K562 (cell line): ENCODE data around the gene ANXA7. TPM values are rescaled to one million over a fixed set of nuclear protein-coding genes. Genes with fewer than 3 reads are reported as not detected.
A peak's percentile ranks its signal among the peaks of the same experiment; 100 is the strongest.

Experiments
- ATAC-seq: fragments of 200-7000 bp; cut with Tn5 transposase; 3 replicates; pipeline ENCODE4 v1.9.1; 2020; ENCODE audit warnings: moderate library complexity
- BruUV-seq: library from RNA; stranded (reverse); fragments of 400-500 nt; replicated peaks from 2 replicates; lab custom pipeline; 2021; lab: Mats Ljungman, UMichigan
- CTCF ChIA-PET: fragments of 300-600 bp; formaldehyde crosslinking; extraction: SDS; loops from one replicate; lab custom pipeline; 2021; ENCODE audit warnings: low intra/inter-chr PET ratio; lab: Yijun Ruan, JAX
- POLR2A ChIA-PET: fragments of 300-600, 350-650 bp; sonication (Branson Sonifier 250); formaldehyde crosslinking; extraction: SDS; loops from one replicate; lab custom pipeline; 2021; ENCODE audit warnings: antibody characterized with exemption, inconsistent platforms; lab: Yijun Ruan, JAX
- DNase-seq, 4 experiments: peaks; one replicate each; pipeline versions ENCODE4 v3.0.0 to v3.0.0-alpha.2; 2011 to 2018; ENCODE audit warnings: low spot score in 3 of 4, mixed read lengths in 3 of 4; ENCODE audit errors: extremely low read depth in 1 of 4
- FAIRE-seq: peaks from 2 replicates; lab custom pipeline; 2011; peaks lifted over from hg19 to GRCh38; lab: Jason Lieb, UNC
- H2AFZ ChIP-seq: 2 replicates; pipeline ENCODE4 v1.6.0; 2011; ENCODE audit warnings: low read depth, low read length, control low read depth, inconsistent platforms
- H3K27ac ChIP-seq: fragments of 200-600 bp; 3 replicates; pipeline ENCODE4 v1.8.0; 2011; ENCODE audit warnings: low read depth, mild to moderate bottlenecking, control low read depth, inconsistent platforms, low read length, moderate library complexity, mixed read lengths; ENCODE audit errors: extremely low read depth
- H3K27me3 ChIP-seq, 2 experiments: fragments of 300-600 bp in 1 of 2; 2 replicates in 1 of 2; 3 replicates in 1 of 2; pipeline versions ENCODE4 v1.6.0 to v1.8.0; 2011; ENCODE audit warnings: inconsistent platforms in 2 of 2, low read length in 2 of 2, mild to moderate bottlenecking in 1 of 2, mixed read lengths in 1 of 2, moderate library complexity in 1 of 2; ENCODE audit not compliant: control insufficient read depth in 2 of 2, insufficient read depth in 2 of 2
- H3K36me3 ChIP-seq: fragments of 300-600 bp; 3 replicates; pipeline ENCODE4 v1.8.0; 2011; ENCODE audit warnings: mild to moderate bottlenecking, low read length, inconsistent platforms; ENCODE audit not compliant: control insufficient read depth, insufficient read depth
- H3K4me1 ChIP-seq, 2 experiments: fragments of 200-600 bp in 1 of 2; replicated peaks in 1 of 2; 2 replicates in 1 of 2; 3 replicates in 1 of 2; pipeline versions ENCODE4 v1.5.1 to v1.8.0; 2011; ENCODE audit warnings: inconsistent platforms in 2 of 2, low read length in 2 of 2, mild to moderate bottlenecking in 1 of 2, mixed read lengths in 1 of 2, moderate library complexity in 1 of 2; ENCODE audit not compliant: control insufficient read depth in 2 of 2, insufficient read depth in 2 of 2
- H3K4me2 ChIP-seq: 2 replicates; pipeline ENCODE4 v1.6.1; 2011; ENCODE audit warnings: low read length, control low read depth, inconsistent platforms, mixed read lengths; ENCODE audit not compliant: insufficient read depth
- H3K4me3 ChIP-seq: fragments of 200-600 bp; sonication (generic), shearing (Covaris generic); 2 replicates; pipeline ENCODE4 v1.5.1; 2016; ENCODE audit warnings: control low read depth, inconsistent platforms
- H3K79me2 ChIP-seq: fragments of 200-600 bp; 3 replicates; pipeline ENCODE4 v1.8.0; 2011; ENCODE audit warnings: low read length, inconsistent platforms; ENCODE audit not compliant: control insufficient read depth, insufficient read depth
- H3K9ac ChIP-seq, 2 experiments: 2 replicates each; pipeline versions ENCODE4 v1.6.0 to v1.6.1; 2011; ENCODE audit warnings: low read depth in 2 of 2, low read length in 2 of 2, control low read depth in 1 of 2, inconsistent platforms in 1 of 2, mild to moderate bottlenecking in 1 of 2, mixed read lengths in 1 of 2; ENCODE audit not compliant: insufficient read depth in 1 of 2
- H3K9me1 ChIP-seq: one replicate; pipeline ENCODE4 v1.6.0; 2011; ENCODE audit warnings: inconsistent platforms, mild to moderate bottlenecking, low read length, moderate library complexity; ENCODE audit not compliant: control insufficient read depth, insufficient read depth
- H3K9me3 ChIP-seq: replicated peaks from 2 replicates; pipeline ENCODE4 v1.5.1; 2011; ENCODE audit warnings: low read depth, low read length, inconsistent platforms; ENCODE audit not compliant: control insufficient read depth, insufficient read depth
- H4K20me1 ChIP-seq: replicated peaks from 2 replicates; pipeline ENCODE4 v1.6.1; 2011; ENCODE audit warnings: low read length, inconsistent platforms, mixed read lengths; ENCODE audit not compliant: control insufficient read depth, insufficient read depth
- HMBOX1 ChIP-seq: sonication (generic); IDR thresholded peaks from 2 replicates; pipeline ENCODE4 v1.6.1; 2016
- MTA1 ChIP-seq: fragments of 450-650 bp; IDR thresholded peaks from 2 replicates; pipeline ENCODE4 v1.6.1; 2017; ENCODE audit warnings: borderline replicate concordance
- PRDM10 ChIP-seq: fragments of 450-650 bp; IDR thresholded peaks from 2 replicates; pipeline ENCODE4 v1.6.1; 2018; ENCODE audit not compliant: partially characterized antibody
- RFX5 ChIP-seq: IDR thresholded peaks from 2 replicates; pipeline ENCODE4 v1.6.1; 2011; ENCODE audit warnings: low read depth, mild to moderate bottlenecking, improper control_type of control experiment, low read length
- WGBS: fragments of 100-300 bp; shearing (Covaris generic); methylation state at CpG from one replicate; pipeline ENCODE4 v1.1.6; 2016; ENCODE audit warnings: low coverage, mixed read lengths; ENCODE audit not compliant: insufficient coverage; ENCODE audit errors: missing lambda C conversion rate; 5-methylcytosine and 5-hydroxymethylcytosine counted together
- in situ Hi-C: fragments of 300-500 bp; cut with MboI; formaldehyde crosslinking; loops from 4 replicates; pipeline ENCODE4 v1.15.0; 2018; ENCODE audit warnings: inconsistent platforms, mixed read lengths
- intact Hi-C: fragments of 100-400 bp; cut with micrococcal nuclease; formaldehyde crosslinking; loops from 2 replicates; pipeline ENCODE4 v1.14.2; 2022
- polyA plus RNA-seq, 8 experiments: library from polyadenylated mRNA; depleted of rRNA in 4 of 8; stranded (reverse) in 5 of 8; unstranded in 3 of 8; fragments of >200 nt; fragmentation: Nextera tagmentation in 2 of 8; fragmentation: Illumina TruSeq in 1 of 8; extraction: Ambion mirVana in 2 of 8; extraction: Trizol in 1 of 8; gene quantifications; 2 replicates each; pipeline versions ENCODE4 v1.2.1 to v1.2.3, GENCODE V29; 2011 to 2014; ENCODE audit warnings: inconsistent platforms in 1 of 8, missing spikeins in 1 of 8
- total RNA-seq, 7 experiments: library from RNA; depleted of rRNA in 6 of 7; stranded (reverse); fragments of >200 nt in 6 of 7; fragmentation: Illumina TruSeq in 2 of 7; extraction: Trizol in 2 of 7; gene quantifications; 2 replicates each; pipeline versions ENCODE4 v1.2.1 to v1.2.3, GENCODE V29; 2011 to 2021; ENCODE audit warnings: low replicate concordance in 1 of 7

Gene ANXA7
- total and polyA plus RNA-seq, 9 of the 15 experiments (the other 6 are each of a cell fraction or from before 2014, with no cell fraction given): 81.6 to 157 (median 122) TPM

DNA sequence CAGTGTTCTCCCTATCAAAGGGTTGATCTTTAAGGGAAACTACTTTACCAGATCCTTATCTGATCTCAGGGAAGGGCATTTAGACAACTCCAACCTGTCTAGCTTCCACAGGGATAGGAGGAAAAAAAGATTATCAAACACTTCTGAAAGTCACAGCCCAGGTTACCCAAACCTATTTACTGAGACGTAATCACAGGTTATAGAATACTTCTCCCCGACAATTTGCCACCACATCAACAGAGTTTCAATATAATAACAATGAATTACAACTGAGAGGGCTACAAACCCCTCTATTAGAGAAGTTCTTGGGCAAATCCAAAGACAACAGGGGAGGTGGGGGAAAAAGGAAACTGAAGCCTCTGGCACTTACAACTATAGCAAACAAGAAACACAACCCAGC is 81.5 kb downstream of the ANXA7 start:
- H3K4me3 ChIP-seq: no peak overlapping the region
- TF ChIP-seq RFX5 (no peak), HMBOX1 (peak; percentile 17; the same call in 1 of the 2 replicates), PRDM10 (peak; percentile 65), MTA1 (no peak)
- TF ChIP-seq, all 486 proteins: peak for 2
- Histone ChIP-seq H2AFZ (no peak overlapping the region), H3K9ac (no peak overlapping the region), H4K20me1 (no peaks in the 10 kb centered on the region), H3K79me2 (no peaks in the 10 kb centered on the region), H3K9me1 (no peaks in the 10 kb centered on the region), H3K27me3 (no peaks in the 10 kb centered on the region; a peak in 1 of 5 replicates), H3K27ac (no peak overlapping the region), H3K4me2 (no peak overlapping the region), H3K36me3 (no peaks in the 10 kb centered on the region), H3K4me1 (no peaks in the 10 kb centered on the region; a peak in 1 of 5 replicates), H3K9me3 (no peaks in the 10 kb centered on the region)
- intact Hi-C loops (no loop called here), in situ Hi-C loops (no loop called here)
- FAIRE-seq (no peak), ATAC-seq (no peak), DNase-seq (no peak)
- WGBS: 16% methylated on average over 2 of the region's 2 CpGs
- BruUV-seq: no TSS peak
- CTCF ChIA-PET: no interaction called here
- POLR2A ChIA-PET: interaction anchor here (1.1 kb wide), 1 partner anchor 18 kb away, joined by 3 read pairs; no protein-coding TSS in a partner anchor
